GM13977 (cell line): ENCODE data around the gene RXRB.

Source experiments
- DNase-seq: peaks from one replicate; pipeline ENCODE4 v3.0.0; 2012; ENCODE audit warnings: low spot score
- CTCF ChIP-seq: IDR thresholded peaks from 2 replicates; pipeline ENCODE4 v1.5.1; 2012; ENCODE audit warnings: mild to moderate bottlenecking, control low read depth; ENCODE audit not compliant: insufficient read depth; ENCODE audit errors: extremely low read depth, missing control alignments
- in situ Hi-C: fragments of 300-500 bp; cut with MboI; formaldehyde crosslinking; loops from one replicate; pipeline ENCODE4 v1.12.0; 2022; ENCODE audit warnings: low sequenced_read_pairs, low pct_unique_long_range_greater_than_20kb, mixed read lengths, inconsistent platforms; ENCODE audit not compliant: unreplicated experiment

Gene RXRB

GRCh38 chr6:33163540-33163939, 36.9 kb downstream of the RXRB start:
- no peak for TF ChIP-seq CTCF
- DNase-seq: no peak
- in situ Hi-C loops: no loop called here

- in situ Hi-C loops: no loop called here
- DNase-seq: peak; percentile 90
- peak; percentile 97 for TF ChIP-seq CTCF
Observed at GRCh38 chr6:33161354-33162331, 38.8 kb downstream of the RXRB start.

GRCh38 chr6:33160728-33161344, 39.6 kb downstream of the RXRB start:
- in situ Hi-C loops: no loop called here
- peak; percentile 23 for DNase-seq
- no peak for TF ChIP-seq CTCF

GRCh38 chr6:33160096-33160495, 40.4 kb downstream of the RXRB start:
- no peak for DNase-seq
- in situ Hi-C loops: no loop called here
- TF ChIP-seq CTCF: no peak

- DNase-seq: no peak
- in situ Hi-C loops: no loop called here
- TF ChIP-seq CTCF: no peak
Observed at GRCh38 chr6:33156964-33157363, 43.5 kb downstream of the RXRB start.

- TF ChIP-seq CTCF: no peak
- in situ Hi-C loops: no loop called here
- DNase-seq: no peak
Observed at GRCh38 chr6:33156561-33156960, 43.9 kb downstream of the RXRB start.
